ENCODE data around the gene POC5.

GRCh38 chr5:75712091-75712490 is 5.1 kb downstream of the POC5 start:
- TF ChIP-seq GABPA (IDR thresholded peaks at IDR 0.05; ENCODE audit: low read depth) (no peak), POLR2AphosphoS5 (IDR thresholded peaks at IDR 0.05; ENCODE audit: low read depth) (no peak), REST (IDR thresholded peaks at IDR 0.05; ENCODE audit: insufficient replicate concordance, low read depth) (no peak), SPI1 (IDR thresholded peaks at IDR 0.05; ENCODE audit: borderline replicate concordance, low read depth) (no peak)
- TF ChIP-seq, protein P1, sequence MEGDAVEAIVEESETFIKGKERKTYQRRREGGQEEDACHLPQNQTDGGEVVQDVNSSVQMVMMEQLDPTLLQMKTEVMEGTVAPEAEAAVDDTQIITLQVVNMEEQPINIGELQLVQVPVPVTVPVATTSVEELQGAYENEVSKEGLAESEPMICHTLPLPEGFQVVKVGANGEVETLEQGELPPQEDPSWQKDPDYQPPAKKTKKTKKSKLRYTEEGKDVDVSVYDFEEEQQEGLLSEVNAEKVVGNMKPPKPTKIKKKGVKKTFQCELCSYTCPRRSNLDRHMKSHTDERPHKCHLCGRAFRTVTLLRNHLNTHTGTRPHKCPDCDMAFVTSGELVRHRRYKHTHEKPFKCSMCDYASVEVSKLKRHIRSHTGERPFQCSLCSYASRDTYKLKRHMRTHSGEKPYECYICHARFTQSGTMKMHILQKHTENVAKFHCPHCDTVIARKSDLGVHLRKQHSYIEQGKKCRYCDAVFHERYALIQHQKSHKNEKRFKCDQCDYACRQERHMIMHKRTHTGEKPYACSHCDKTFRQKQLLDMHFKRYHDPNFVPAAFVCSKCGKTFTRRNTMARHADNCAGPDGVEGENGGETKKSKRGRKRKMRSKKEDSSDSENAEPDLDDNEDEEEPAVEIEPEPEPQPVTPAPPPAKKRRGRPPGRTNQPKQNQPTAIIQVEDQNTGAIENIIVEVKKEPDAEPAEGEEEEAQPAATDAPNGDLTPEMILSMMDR (IDR thresholded peaks at IDR 0.05; ENCODE audit: insufficient read depth, low read length) = no peak
